NCI-H1105 (cell line): ENCODE data around the gene SEBOX.

Experiments
- DNase-seq: peaks from one replicate; lab custom pipeline; 2025; lab: John Stamatoyannopoulos, UW

SEBOX gene

DNA sequence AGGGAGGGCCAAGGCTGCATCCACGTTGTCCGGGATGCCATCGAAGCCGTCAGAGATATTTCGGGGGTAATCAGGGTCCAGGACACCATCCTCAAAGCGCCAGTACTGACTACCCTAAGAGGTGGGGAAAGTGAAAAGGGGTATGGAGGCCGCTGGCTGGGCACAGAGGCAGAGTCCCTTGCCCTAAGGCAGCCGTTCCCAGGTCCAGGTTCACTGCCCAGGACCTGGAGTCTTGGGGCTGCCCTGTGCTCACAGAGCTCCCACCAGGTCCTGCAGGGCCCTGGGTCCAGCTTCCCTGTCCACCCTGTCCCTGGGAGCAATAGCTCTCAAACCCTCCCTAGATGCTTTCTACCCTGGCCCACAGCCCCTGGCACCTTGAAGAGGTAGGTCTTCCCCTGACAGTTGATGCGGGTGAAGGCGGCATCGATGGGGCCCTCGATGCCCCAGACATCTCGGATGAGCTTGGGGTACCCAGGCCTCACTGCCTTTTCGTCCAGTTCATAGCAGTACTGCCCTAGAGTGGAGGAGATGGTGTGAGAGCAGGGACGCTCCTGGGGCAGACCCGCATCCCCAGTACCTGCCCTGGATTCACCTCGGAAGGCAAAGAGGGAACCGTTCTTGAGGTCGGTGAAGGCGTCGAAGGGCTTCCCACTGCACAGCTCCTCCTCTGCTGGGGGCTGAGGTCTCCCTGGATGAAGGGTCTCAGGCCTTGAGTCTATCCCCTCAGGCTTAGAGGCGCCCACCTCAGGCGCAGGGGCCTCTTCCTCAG lies 4.1 kb upstream of the SEBOX start:
- no peak for DNase-seq

- no peak for DNase-seq
These were observed 3.4 kb upstream of the SEBOX start for GRCh38 chr17:28368306-28368831.

DNA sequence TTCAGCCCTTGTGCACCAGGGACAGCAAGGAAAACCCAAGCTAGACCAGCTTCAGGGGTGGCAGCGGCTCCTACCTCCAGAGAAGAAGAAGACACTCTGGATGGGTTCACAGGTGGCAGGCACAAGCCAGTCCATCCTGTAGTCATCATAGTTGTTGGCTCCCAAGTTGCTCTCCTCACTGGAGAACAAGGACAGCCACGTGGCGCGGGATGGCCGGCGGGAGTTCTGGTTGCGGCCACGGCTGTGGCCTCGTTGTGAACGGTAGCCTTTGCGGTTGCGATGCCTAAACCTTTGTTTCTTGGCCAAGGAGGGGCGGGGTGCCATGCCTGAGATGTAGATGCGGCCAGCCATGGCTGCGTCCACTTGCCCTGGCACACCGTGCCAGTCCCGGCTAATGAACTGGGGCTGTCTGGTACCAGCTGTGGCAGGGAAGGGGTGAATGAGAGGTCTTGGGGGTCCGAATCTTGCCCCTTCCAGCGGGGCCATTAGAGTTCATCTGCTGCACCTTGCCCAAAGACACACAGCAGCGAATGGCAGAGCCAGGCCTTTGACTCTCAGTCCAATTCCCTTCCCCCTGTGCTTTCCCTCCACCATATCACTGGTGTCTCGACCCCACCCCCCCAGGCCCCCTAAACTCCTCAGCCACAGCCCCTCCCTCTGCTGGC lies 2.8 kb upstream of the SEBOX start:
- no peak for DNase-seq

DNA sequence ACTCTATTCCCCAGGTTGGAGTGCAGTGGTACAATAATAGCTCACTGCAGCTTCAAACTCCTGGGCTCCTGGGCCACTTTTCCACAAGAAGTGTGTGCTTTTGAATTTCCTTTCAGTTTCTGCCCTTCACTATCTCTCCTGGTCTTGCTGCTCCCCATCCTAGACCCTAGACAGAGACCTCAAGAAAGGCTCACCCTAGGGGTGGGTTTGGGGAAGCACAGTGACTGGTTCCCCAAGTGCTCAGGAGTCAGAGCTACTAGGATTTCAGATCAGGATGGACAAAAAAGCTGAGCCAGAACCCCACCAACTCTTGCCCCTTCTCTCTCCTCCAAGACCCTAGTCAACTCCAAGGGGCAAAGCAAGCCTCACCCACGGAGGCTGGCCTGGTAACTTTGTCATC lies 1.6 kb upstream of the SEBOX start:
- DNase-seq = no peak

DNA sequence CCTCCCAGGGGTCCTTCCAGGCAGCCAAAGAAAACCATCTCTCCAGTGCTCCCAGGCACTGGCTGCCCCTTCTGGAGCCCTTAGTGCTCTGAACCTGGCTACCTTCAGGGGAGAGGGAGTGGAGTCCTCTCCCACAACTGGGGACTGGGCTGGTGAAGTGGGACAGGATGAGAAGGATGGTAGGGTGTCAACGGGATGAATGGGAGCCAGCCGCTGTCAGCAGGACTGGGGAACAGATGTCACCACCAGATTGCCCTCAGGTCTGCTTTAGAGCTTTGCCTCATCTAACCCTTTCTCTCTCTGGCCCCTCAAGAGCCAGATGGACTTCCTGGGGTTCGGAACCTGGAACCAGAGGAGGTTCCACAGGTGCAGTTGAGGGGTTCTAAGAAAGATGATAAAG lies 488 bp upstream of the SEBOX start:
- no peak for DNase-seq

DNA sequence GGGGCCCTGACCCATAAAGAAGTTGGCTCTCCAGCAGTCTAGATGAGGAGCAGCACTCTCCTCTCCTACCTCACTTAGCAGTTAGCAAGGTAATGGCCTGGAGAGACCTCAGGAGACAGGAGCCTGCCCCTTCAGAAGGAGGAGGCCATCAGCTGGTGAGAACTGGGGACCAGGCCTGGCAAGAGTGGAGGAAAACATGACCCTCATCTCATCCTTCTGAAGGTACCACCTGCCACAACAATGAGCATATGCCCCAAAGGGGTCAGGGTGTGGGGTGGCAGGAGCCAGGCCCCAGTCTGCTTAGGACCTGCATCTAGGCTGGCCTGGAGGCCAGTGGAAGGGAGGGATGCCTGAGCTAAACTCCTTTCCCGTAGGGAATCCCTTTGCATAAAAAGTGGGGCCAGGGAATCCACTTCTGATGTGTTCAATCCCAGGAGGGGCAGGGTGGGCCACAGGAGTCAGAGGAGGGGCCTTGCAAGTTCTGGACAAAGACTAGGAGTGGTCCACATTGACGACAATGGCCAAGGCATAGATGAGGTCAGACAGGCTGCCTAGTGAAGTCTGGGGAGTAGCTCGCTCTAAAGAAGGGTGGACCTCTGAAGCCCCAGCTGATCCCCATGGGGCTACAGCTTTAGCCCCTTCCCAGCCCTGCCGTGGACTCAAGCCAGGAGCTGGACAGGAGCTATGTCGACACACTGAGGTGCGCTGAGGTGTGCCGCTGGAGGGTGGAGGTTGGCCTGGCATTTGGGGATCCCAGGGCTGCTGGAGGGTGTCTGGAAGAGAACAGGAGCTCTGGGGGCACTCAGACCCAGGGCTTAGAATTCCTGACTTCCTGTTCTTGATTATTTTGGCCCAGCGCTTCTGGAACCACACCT lies 986 bp downstream of the SEBOX start:
- DNase-seq = no peak

- no peak for DNase-seq
These were observed 1.8 kb downstream of the SEBOX start for GRCh38 chr17:28363186-28363585.

GRCh38 chr17:28357901-28358197 lies 7.2 kb downstream of the SEBOX start:
- DNase-seq = no peak

- peak; percentile 86 for DNase-seq
These were observed 7.7 kb downstream of the SEBOX start, which contains the start of gene POLDIP2 for GRCh38 chr17:28357061-28357900. Gene POLDIP2, minus strand, starts transcription at chr17:28357527. Its CDS starts 79 bp downstream, at chr17:28357448.

- DNase-seq = no peak
These were observed 14.7 kb downstream of the SEBOX start for GRCh38 chr17:28350271-28350670.

GRCh38 chr17:28348979-28349378 lies 16.0 kb downstream of the SEBOX start:
- DNase-seq = no peak

DNA sequence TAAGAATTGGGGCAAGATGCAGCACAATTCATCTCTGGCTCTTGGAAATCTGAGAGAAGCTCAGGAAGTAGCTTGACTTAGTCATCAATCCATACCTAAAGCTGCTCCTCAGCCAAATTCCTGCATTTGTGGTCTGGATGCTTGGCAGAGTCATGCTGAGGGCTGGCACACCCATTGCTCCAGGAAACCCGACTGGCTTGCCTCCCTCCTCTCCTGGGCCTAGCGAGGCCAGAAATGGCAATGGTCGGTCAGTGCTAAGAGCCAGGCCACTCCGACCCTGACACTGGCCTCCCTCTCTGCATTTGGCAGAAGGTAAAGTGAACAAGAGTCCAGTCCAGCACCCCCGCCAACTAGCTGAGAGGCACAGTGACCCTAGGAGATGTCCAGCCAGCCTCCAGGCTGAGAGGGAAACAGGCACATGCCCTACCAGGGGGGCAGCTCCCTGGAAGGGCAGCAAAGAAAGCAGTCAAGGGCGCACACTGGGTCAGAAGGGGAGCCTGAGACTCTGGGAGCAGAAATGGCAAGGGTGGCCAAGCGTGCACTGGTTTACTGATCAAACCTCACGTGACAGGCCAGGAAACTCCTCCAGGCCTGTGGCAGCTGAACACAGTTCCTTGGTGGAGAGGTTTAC lies 17.6 kb downstream of the SEBOX start:
- DNase-seq = no peak

- no peak for DNase-seq
These were observed 18.2 kb downstream of the SEBOX start for GRCh38 chr17:28346746-28347246.

- DNase-seq = no peak
These were observed 18.8 kb downstream of the SEBOX start for GRCh38 chr17:28346199-28346580.

- peak; percentile 28 for DNase-seq
These were observed 19.4 kb downstream of the SEBOX start for GRCh38 chr17:28345419-28346198.

- no peak for DNase-seq
These were observed 20.5 kb downstream of the SEBOX start for GRCh38 chr17:28344435-28344901.

- DNase-seq = no peak
These were observed 21.0 kb downstream of the SEBOX start for GRCh38 chr17:28344011-28344410.

- DNase-seq = no peak
These were observed 21.5 kb downstream of the SEBOX start for GRCh38 chr17:28343491-28343932.

DNA sequence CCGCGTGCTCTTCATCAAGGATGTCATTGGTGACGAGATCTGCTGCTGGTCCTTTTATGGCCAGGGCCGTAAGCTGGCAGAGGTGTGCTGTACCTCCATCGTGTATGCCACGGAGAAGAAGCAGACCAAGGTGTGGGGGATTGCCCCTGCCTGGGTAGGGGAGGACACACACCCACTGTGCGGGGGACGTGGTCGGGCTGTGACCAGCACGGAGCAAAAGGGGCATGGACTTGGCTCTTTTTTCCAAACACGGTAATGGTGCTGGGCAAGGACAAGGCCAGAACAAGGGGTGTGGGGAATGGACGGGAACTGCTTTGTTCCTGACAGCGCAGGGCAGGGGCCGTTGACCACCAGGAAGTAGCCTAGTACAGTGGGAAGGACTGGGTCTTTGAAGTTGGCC lies 22.7 kb downstream of the SEBOX start:
- DNase-seq = no peak

DNA sequence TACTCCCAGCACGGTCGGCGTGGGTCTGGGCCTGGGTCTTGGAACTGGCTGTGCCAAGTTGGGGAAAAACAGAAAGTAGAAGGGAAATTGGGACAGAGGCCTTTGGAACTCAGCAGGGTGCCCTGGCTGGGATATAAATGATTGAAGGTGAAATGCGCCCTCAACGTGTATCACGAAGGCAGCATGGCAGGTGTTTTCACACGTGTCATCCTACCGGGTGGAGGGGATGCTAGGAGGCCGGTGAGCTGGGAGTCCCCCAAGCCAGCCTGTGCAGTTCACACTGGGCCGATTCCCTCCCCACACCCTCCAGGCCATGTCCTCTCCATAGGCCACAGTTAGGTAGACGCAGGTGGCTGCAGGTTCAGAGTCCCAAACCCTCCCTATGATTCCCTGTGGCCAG lies 23.5 kb downstream of the SEBOX start:
- DNase-seq = no peak
